ENCODE results near the gene GABRE. TPM values are rescaled to one million over a fixed set of nuclear protein-coding genes. Genes with fewer than 3 reads are reported as not detected.

The GABRE gene
- total RNA-seq, 1 experiment from 2014 or later = not detected

Other genes with a start within 250 kb of the GABRE start
- gene CNGA2, start 239.9 kb downstream of the GABRE start, total RNA-seq (2014; rRNA removed; shearing (Covaris generic)) = not detected in 2 replicates
- gene MAGEA4, start 61.8 kb downstream of the GABRE start, total RNA-seq (2014; rRNA removed; shearing (Covaris generic)) = not detected in 2 replicates
- gene MAGEA10, start 163.9 kb upstream of the GABRE start, total RNA-seq (2014; rRNA removed; shearing (Covaris generic)) = not detected in 2 replicates

Measured in G401 (cell line).